Astrocyte (in vitro differentiated cells and primary cell): Measurements from ENCODE around the gene TMEM238.

Experiments used
- CTCF ChIP-seq: IDR thresholded peaks from 2 replicates; pipeline ENCODE4 v1.5.1; 2011; ENCODE audit warnings: low read depth, mild to moderate bottlenecking, inconsistent platforms, low read length, moderate library complexity; ENCODE audit not compliant: insufficient read depth
- EZH2 ChIP-seq: IDR thresholded peaks from 2 replicates; pipeline ENCODE4 v1.6.1; 2012; ENCODE audit warnings: mild to moderate bottlenecking, low read length, inconsistent platforms; ENCODE audit not compliant: insufficient read depth

DNA sequence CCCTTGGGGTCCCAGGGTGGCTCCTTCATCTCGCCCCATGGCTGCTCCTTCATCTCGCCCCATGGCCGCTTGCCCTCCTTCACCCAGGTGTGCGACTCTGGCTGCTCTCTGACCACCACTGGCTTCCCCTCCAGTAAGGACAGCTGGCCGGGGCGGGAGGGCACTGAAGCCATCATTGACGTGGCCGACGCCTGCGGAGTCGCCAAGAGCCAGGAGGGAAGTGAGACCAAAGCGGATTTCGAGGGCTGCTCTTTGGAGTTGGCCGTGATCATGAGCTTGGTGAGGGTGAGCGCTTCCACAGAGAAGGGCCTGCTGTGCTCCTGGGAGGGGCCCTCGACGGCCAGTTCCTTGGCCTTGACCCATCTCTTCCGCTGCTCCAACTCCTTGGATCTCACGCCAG, 25.6 kb downstream of the TMEM238 start:
- TF ChIP-seq CTCF (no peak), EZH2 (no peak)
